Astrocyte (in vitro differentiated cells and primary cell): Measurements from ENCODE around the gene SCTR. TPM values are rescaled to one million over a fixed set of nuclear protein-coding genes. Genes with fewer than 3 reads are reported as not detected.

ENCODE experiments used
- DNase-seq: peaks from one replicate; pipeline ENCODE4 v3.0.0-alpha.2; 2010; ENCODE audit warnings: low read depth
- FAIRE-seq: peaks from 2 replicates; lab custom pipeline; 2011; peaks lifted over from hg19 to GRCh38; lab: Jason Lieb, UNC
- H2AFZ ChIP-seq: 2 replicates; pipeline ENCODE4 v1.6.0; 2012; ENCODE audit warnings: low read depth, low read length, inconsistent platforms
- H3K27ac ChIP-seq: 2 replicates; pipeline ENCODE4 v1.5.1; 2011; ENCODE audit warnings: low read depth, low read length, inconsistent platforms
- H3K27me3 ChIP-seq: 2 replicates; pipeline ENCODE4 v1.6.0; 2011; ENCODE audit warnings: low read length, inconsistent platforms; ENCODE audit not compliant: insufficient read depth
- H3K36me3 ChIP-seq: 2 replicates; pipeline ENCODE4 v1.5.1; 2011; ENCODE audit warnings: low read length, inconsistent platforms; ENCODE audit not compliant: insufficient read depth
- H3K4me1 ChIP-seq: 2 replicates; pipeline ENCODE4 v1.5.1; 2011; ENCODE audit warnings: low read length, inconsistent platforms; ENCODE audit not compliant: insufficient read depth
- H3K4me2 ChIP-seq: 2 replicates; pipeline ENCODE4 v1.6.0; 2012; ENCODE audit warnings: low read length, inconsistent platforms
- H3K4me3 ChIP-seq: 2 replicates; pipeline ENCODE4 v1.5.1; 2011; ENCODE audit warnings: low read depth, mild to moderate bottlenecking, low read length, inconsistent platforms; ENCODE audit not compliant: insufficient read depth
- H3K79me2 ChIP-seq: 2 replicates; pipeline ENCODE4 v1.6.0; 2012; ENCODE audit warnings: mild to moderate bottlenecking, low read length, inconsistent platforms; ENCODE audit not compliant: insufficient read depth
- H3K9ac ChIP-seq: 2 replicates; pipeline ENCODE4 v1.6.0; 2012; ENCODE audit warnings: mild to moderate bottlenecking, low read length, inconsistent platforms
- H3K9me3 ChIP-seq: 2 replicates; pipeline ENCODE4 v1.5.1; 2012; ENCODE audit warnings: low read depth, mild to moderate bottlenecking, low read length, inconsistent platforms; ENCODE audit not compliant: insufficient read depth
- H4K20me1 ChIP-seq: 2 replicates; pipeline ENCODE4 v1.6.0; 2012; ENCODE audit warnings: low read length, inconsistent platforms; ENCODE audit not compliant: insufficient read depth
- H3K27ac Mint-ChIP-seq: one replicate; pipeline ENCODE4 v1.8.0; 2021; ENCODE audit warnings: mild to moderate bottlenecking, mixed read lengths; ENCODE audit not compliant: unreplicated experiment
- H3K27me3 Mint-ChIP-seq: one replicate; pipeline ENCODE4 v1.8.0; 2021; ENCODE audit warnings: low read depth, mixed read lengths; ENCODE audit not compliant: unreplicated experiment
- H3K36me3 Mint-ChIP-seq: one replicate; pipeline ENCODE4 v1.8.0; 2021; ENCODE audit warnings: low read depth, mixed read lengths; ENCODE audit not compliant: unreplicated experiment
- H3K4me1 Mint-ChIP-seq: one replicate; pipeline ENCODE4 v1.8.0; 2021; ENCODE audit warnings: low read depth, mixed read lengths; ENCODE audit not compliant: unreplicated experiment
- H3K4me3 Mint-ChIP-seq: one replicate; pipeline ENCODE4 v1.8.0; 2021; ENCODE audit warnings: mild to moderate bottlenecking, moderate library complexity, mixed read lengths; ENCODE audit not compliant: unreplicated experiment
- H3K9me3 Mint-ChIP-seq: one replicate; pipeline ENCODE4 v1.8.0; 2021; ENCODE audit warnings: mild to moderate bottlenecking, mixed read lengths; ENCODE audit not compliant: unreplicated experiment
- CTCF ChIP-seq: IDR thresholded peaks from 2 replicates; pipeline ENCODE4 v1.5.1; 2011; ENCODE audit warnings: low read depth, mild to moderate bottlenecking, inconsistent platforms, low read length, moderate library complexity; ENCODE audit not compliant: insufficient read depth
- EZH2 ChIP-seq: IDR thresholded peaks from 2 replicates; pipeline ENCODE4 v1.6.1; 2012; ENCODE audit warnings: mild to moderate bottlenecking, low read length, inconsistent platforms; ENCODE audit not compliant: insufficient read depth
- total RNA-seq: library from RNA; stranded (reverse); gene quantifications from 2 replicates; pipeline ENCODE4 v1.2.1, GENCODE V29; 2021

Gene SCTR
- total RNA-seq, 1 donor from 2014 or later: not detected

GRCh38 chr2:119423811-119424210 is 100.5 kb downstream of the SCTR start:
- H3K9me3 Mint-ChIP-seq: peaks cover 19% of the 10 kb centered on the region
- H2AFZ ChIP-seq: no peak overlapping the region
- H3K4me3 ChIP-seq: no peak overlapping the region
- no peak overlapping the region for H3K9ac ChIP-seq
- peaks cover 42% of the 10 kb centered on the region for H3K27me3 Mint-ChIP-seq
- H3K27ac Mint-ChIP-seq: no peak overlapping the region
- H4K20me1 ChIP-seq: no peaks in the 10 kb centered on the region
- H3K9me3 ChIP-seq: peaks cover 5% of the 10 kb centered on the region
- TF ChIP-seq EZH2 (no peak), CTCF (no peak)
- peaks cover 33% of the 10 kb centered on the region for H3K27me3 ChIP-seq
- peaks cover 5% of the 10 kb centered on the region for H3K4me1 Mint-ChIP-seq
- no peak for FAIRE-seq
- no peaks in the 10 kb centered on the region for H3K36me3 Mint-ChIP-seq
- no peaks in the 10 kb centered on the region for H3K4me1 ChIP-seq
- no peak overlapping the region for H3K27ac ChIP-seq
- DNase-seq: no peak
- no peak overlapping the region for H3K4me2 ChIP-seq
- H3K79me2 ChIP-seq: no peaks in the 10 kb centered on the region
- H3K36me3 ChIP-seq: no peaks in the 10 kb centered on the region
- H3K4me3 Mint-ChIP-seq: no peak overlapping the region

- no peak overlapping the region for H3K4me3 Mint-ChIP-seq
- peaks cover 36% of the 10 kb centered on the region for H3K27me3 Mint-ChIP-seq
- DNase-seq (no peak), FAIRE-seq (no peak)
- no peak overlapping the region for H3K4me2 ChIP-seq
- H3K27me3 ChIP-seq: peaks cover 32% of the 10 kb centered on the region
- H3K9me3 Mint-ChIP-seq: peaks cover 19% of the 10 kb centered on the region
- H4K20me1 ChIP-seq: no peaks in the 10 kb centered on the region
- no peak overlapping the region for H3K4me3 ChIP-seq
- no peaks in the 10 kb centered on the region for H3K36me3 Mint-ChIP-seq
- peaks cover 5% of the 10 kb centered on the region for H3K9me3 ChIP-seq
- peaks cover 6% of the 10 kb centered on the region for H3K4me1 Mint-ChIP-seq
- no peaks in the 10 kb centered on the region for H3K79me2 ChIP-seq
- H3K9ac ChIP-seq: no peak overlapping the region
- no peaks in the 10 kb centered on the region for H3K4me1 ChIP-seq
- no peaks in the 10 kb centered on the region for H3K36me3 ChIP-seq
- no peak overlapping the region for H3K27ac Mint-ChIP-seq
- H2AFZ ChIP-seq: no peak overlapping the region
- no peak for TF ChIP-seq EZH2
- no peak for TF ChIP-seq CTCF
- no peak overlapping the region for H3K27ac ChIP-seq
Observed at GRCh38 chr2:119423108-119423444, 101.2 kb downstream of the SCTR start.

- Histone ChIP-seq H3K4me2 (no peak overlapping the region), H3K27me3 (peaks cover 26% of the 10 kb centered on the region), H3K27ac (no peak overlapping the region), H3K4me1 (no peaks in the 10 kb centered on the region), H4K20me1 (no peaks in the 10 kb centered on the region), H2AFZ (no peak overlapping the region), H3K9me3 (peaks cover 5% of the 10 kb centered on the region), H3K9ac (no peak overlapping the region), H3K79me2 (no peaks in the 10 kb centered on the region), H3K36me3 (no peaks in the 10 kb centered on the region), H3K4me3 (no peak overlapping the region)
- DNase-seq (no peak), FAIRE-seq (no peak)
- peaks cover 31% of the 10 kb centered on the region for H3K27me3 Mint-ChIP-seq
- no peak overlapping the region for H3K4me3 Mint-ChIP-seq
- TF ChIP-seq EZH2 (no peak), CTCF (no peak)
- H3K27ac Mint-ChIP-seq: no peak overlapping the region
- H3K36me3 Mint-ChIP-seq: no peaks in the 10 kb centered on the region
- H3K4me1 Mint-ChIP-seq: peaks cover 6% of the 10 kb centered on the region
- peaks cover 19% of the 10 kb centered on the region for H3K9me3 Mint-ChIP-seq
Observed at GRCh38 chr2:119422360-119423107, 101.7 kb downstream of the SCTR start.
